IPS-NIHi11 (cell line): ENCODE measurements around the gene NOL9.
A peak's percentile ranks its signal among the peaks of the same experiment; 100 is the strongest.

Experiments
- DNase-seq: peaks from one replicate; pipeline ENCODE4 v3.0.0; 2012; ENCODE audit warnings: mixed read lengths, low spot score

NOL9 gene

DNA sequence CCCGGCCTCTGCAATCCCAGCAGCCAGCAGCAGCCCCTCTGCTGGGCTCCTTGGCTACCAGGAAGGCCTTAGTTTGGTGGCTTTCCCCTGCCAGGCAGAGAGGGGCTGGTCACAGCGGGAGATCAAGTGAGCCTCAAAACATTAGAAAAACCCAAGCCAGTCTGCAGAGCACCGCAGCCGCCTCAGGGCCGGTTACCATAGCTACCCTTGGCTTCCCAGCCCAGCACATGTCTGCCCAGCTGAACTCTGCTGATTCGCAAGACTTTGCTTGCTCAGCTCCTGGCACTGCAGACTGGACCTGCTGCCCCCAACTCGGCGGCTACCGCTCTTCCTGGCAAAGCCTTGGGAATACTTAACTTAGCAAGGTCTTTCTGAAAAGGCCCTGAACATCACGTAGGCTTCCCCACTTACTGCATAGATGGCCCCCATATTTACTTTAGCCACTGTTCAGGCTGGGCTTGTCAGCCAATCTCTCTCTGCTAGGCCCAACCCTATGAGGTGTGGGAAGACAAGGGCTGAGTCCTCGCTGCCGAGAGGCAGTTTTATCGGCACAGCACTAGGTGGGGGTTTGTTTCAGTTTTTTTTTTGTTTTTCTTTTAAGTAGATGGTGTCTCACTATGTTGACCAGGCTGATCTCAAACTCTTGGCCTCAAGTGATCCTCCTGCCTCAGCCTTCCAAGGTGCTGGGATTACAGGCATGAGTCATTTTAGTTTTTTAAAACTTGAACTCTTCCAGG, 34.2 kb downstream of the NOL9 start:
- DNase-seq, result peak; percentile 88

GRCh38 chr1:6519491-6519934, 34.8 kb downstream of the NOL9 start:
- DNase-seq, result no peak

DNA sequence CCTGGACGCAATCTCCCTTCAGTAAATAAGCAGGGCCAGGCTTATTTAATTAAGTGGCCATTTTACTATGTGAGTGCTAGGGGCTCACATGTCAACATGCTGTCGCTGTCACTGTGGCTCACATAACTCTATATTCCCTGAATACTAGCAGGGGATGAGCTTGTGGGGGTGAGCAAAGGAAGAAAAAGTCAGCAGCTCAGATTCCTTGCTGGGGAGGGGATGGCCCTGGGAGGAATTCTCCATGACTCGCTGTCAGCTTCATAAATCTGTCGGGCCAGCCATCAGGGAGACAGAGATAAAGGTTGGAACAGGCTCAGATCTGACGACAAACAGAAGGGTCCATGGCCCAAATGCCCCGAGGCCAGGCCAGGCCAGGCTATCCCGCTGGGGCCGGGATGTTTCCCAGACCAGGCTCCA, 36.9 kb downstream of the NOL9 start:
- DNase-seq, result no peak

DNA sequence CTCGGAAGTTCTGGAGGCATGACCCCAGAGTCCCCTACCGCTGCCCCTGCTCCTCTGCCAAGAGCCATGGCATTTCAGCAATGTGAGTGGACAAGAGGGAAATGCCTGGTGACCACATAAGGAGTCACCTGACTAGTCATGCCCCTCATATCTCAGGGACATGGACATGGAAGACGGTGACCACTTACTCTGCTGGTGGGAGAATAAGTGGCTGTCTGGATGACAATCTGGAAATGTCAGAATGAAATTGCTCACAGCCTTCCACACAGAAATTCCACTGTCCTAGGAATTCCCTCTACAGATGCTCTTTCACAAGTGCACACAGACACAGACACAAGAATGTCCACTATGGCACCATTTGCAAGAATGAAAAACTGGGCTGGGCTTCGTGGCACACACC, 38.5 kb downstream of the NOL9 start:
- no peak for DNase-seq

DNA sequence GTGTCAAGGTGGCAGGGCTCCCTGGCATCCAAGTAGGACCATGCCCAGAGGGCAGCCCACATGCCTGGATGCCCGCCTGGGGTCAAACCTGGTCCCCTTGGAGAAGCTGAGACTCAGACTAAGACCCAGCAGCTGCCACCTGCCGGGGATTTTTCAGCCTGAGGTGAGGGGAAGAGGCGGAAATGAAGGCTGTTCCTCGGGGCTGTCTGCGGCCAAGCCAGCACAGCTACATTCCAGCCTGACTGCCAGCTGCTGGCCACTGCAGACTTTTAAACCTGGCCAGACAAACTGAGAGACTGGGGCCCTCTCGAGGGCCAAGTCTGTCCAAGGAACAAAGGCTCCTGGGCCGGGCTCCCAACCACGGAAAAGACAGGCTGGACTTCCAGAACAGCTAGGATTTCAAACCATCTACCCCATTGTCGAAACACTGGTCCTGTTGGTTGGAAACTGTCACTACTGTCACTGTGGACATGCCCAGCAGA, 41.0 kb downstream of the NOL9 start:
- DNase-seq, result no peak

- no peak for DNase-seq
Observed at GRCh38 chr1:6512908-6513280, 41.4 kb downstream of the NOL9 start.

DNA sequence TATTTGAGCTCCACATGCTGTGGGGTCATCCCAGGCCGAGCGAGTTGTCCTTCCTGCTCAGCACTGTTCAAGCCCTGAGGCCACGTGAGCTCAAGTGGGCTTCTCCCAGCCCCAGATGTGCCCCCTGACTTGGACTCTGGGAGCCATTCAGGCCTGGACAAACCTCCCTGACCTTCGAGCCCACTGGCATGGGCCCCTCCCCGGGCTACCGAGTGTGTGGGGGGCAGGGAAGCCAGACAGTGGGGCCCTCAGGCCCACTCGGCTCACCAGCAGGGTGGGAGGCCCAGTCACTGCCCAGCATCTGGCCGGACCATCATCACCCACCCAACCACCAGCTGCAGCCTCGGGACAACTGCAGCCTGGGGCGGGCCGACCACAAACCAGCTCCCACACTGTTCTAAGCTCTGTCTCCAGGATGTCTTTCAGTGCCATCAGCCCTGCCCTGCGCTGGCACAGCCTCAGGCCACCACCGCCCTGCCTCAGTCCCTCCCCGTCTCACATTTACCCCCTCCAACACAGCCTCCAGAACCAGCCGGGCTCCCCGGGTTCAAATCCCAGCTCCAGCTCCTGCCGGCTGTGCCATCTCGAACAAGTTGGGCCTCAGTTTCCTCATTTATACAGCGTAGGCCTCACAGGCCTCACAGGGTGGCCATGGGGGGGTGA, 41.9 kb downstream of the NOL9 start:
- DNase-seq, result no peak

DNA sequence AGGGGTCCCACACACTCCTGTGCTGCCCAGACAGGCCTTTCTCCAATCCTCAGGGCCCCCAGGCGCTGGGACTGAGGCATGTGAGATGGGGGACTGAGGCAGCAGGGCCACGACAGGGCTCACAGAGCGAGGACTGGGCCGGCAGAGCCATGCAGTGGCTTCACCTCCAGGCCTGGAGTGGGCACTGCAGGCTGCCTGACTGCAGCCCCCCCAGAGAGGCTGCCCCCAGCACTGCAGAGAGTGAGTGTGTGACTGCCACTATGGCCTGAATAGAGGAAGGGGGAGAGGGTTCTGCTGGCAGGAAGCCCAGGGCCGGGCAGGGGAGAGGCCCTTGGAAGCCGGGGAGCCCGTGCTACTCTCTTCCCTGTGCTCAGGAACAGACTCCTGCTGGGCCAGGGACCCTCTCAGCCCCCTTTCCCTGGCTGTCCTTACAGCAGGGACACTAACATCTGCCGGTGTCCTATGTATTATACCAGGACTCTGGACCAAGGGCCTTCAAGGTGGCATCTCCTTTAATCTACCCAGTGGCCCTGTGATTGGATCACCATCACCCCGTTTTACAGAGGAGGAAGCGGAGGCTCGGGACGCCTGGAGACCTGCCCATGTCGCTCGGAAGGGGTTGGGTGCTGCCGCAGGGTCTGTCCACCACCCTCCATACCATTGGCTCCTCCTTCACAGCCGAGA, 42.6 kb downstream of the NOL9 start:
- no peak for DNase-seq

- no peak for DNase-seq
Observed at GRCh38 chr1:6511056-6511455, 43.3 kb downstream of the NOL9 start.

GRCh38 chr1:6510493-6510892, 43.8 kb downstream of the NOL9 start:
- DNase-seq, result no peak

DNA sequence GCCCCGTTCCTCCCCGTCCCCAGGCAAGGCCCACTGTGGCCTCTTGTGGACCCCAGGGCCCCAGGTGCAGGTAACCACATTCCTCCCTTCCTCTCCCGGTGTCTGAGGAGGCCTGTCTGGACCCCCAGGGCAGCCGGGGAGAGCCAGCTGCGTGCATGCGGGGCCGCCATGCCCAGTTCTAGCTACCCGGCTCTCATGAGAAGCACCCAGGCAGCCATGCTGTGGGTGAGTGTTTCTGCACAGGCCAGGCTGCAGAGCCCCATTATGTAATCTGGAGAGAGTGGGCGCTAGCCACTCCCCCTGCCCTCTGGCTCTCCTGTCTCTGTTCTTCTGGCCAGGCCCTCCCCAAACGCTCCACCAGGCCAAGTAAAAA, 44.4 kb downstream of the NOL9 start:
- DNase-seq, result no peak

GRCh38 chr1:6509220-6509918, 44.9 kb downstream of the NOL9 start:
- DNase-seq, result no peak

- no peak for DNase-seq
Observed at GRCh38 chr1:6508816-6509189, 45.5 kb downstream of the NOL9 start.

DNA sequence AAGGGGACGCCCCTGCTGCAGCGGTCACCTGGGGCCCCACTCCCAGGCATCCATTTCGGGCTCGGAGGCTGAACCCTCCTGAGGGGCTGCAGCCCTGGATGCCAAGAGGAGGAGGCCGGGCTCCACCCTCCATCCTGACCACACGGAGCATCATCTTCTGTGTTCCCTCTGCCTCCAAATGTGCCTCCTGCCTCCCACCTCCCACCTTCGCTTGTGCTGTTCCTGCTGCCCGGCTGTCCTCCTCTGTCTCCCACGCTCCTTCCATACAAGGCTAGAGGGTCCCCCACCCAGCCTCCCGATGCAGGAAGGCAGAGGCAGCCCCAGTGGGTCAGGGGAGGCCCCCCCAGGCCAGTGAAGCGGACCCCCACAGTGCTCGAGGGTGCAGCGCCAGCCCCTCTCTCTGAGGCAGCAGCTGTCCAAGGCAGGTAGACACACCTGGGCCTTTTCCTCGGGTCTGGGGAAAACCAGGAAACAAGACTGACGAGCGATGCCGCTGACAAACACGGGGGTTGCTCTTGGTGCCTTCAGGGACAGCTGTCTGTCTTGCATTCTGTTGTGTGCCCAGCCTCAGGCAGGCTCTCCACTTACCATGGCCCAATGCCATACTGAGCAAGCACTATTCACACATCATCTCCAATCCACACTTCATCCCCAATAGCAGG, 46.0 kb downstream of the NOL9 start:
- no peak for DNase-seq

GRCh38 chr1:6507461-6507911, 46.8 kb downstream of the NOL9 start:
- no peak for DNase-seq

- DNase-seq, result no peak
Observed at GRCh38 chr1:6507037-6507428, 47.3 kb downstream of the NOL9 start.

GRCh38 chr1:6506210-6507036, 47.9 kb downstream of the NOL9 start:
- DNase-seq, result peak; percentile 7

GRCh38 chr1:6505367-6506209, 48.7 kb downstream of the NOL9 start:
- peak; percentile 21 for DNase-seq

DNA sequence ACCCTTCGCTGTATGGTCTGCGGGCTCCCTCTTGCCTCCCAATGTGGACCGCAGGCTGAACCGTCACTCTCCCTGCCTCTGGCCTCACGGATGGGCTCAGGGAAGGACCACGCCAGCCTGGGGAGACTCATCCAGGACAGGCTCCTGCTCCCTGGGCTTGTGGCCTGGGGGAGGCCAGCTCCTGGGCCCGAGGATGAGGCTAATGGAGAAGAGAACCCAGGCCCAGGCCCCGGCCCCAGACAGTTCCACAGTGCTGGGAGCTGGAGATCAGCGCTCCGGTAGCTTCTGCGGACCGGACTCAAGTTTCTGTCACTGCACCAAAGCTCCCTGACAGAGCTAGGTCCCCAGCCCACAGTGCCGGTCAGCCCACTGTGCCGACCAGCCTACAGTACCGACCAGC, 49.4 kb downstream of the NOL9 start:
- DNase-seq, result no peak
